Measurements from ENCODE around the gene CASP9.

CASP9 gene

GRCh38 chr1:15444468-15445389 lies 79.3 kb downstream of the CASP9 start:
- no peak for FAIRE-seq

GRCh38 chr1:15443281-15443680 lies 80.7 kb downstream of the CASP9 start:
- no peak for FAIRE-seq

GRCh38 chr1:15442759-15443158 lies 81.3 kb downstream of the CASP9 start:
- FAIRE-seq, result no peak

- FAIRE-seq, result no peak
These were observed 81.9 kb downstream of the CASP9 start for GRCh38 chr1:15442119-15442518.

Data from islet of Langerhans (tissue), 1 donor.